Esophagus squamous epithelium (tissue), 5 donors: ENCODE data around the gene CPNE9. TPM values are rescaled to one million over a fixed set of nuclear protein-coding genes. Genes with fewer than 3 reads are reported as not detected.
"Not testable (repeated sequence)": the region's sequence is repeated elsewhere in the genome, so short reads cannot be mapped to it uniquely, and the experiment has no call there.

Source experiments
- DNase-seq: peaks from one replicate; lab custom pipeline; 2025; lab: John Stamatoyannopoulos, UW
- H3K27ac ChIP-seq, 4 donors: fragments of 200-600 bp; sonication (generic); one replicate each; pipeline ENCODE4 v1.5.1; 2016 to 2019; ENCODE audit warnings: mild to moderate bottlenecking in 1 of 4
- H3K27me3 ChIP-seq, 4 donors: fragments of 200-600 bp; sonication (generic); 1 replicate in 3 of 4; 2 replicates in 1 of 4; pipeline versions ENCODE4 v1.5.1 to v1.6.0; 2017 to 2021; ENCODE audit warnings: antibody characterized with exemption in 1 of 4
- H3K36me3 ChIP-seq, 3 donors: fragments of 200-600 bp; sonication (generic); one replicate each; pipeline ENCODE4 v1.5.1; 2016 to 2019
- H3K4me1 ChIP-seq, 3 donors: fragments of 200-600 bp; sonication (generic); one replicate each; pipeline ENCODE4 v1.5.1; 2017 to 2019
- H3K4me3 ChIP-seq, 4 donors: fragments of 200-600 bp; sonication (generic); 1 replicate in 3 of 4; 2 replicates in 1 of 4; pipeline ENCODE4 v1.5.1; 2016 to 2019; ENCODE audit warnings: mild to moderate bottlenecking in 2 of 4, moderate library complexity in 1 of 4
- H3K9me3 ChIP-seq, 3 donors: fragments of 200-600 bp; sonication (generic); one replicate each; pipeline ENCODE4 v1.5.1; 2016 to 2019
- CTCF ChIP-seq, 6 experiments: fragments of 450-650 bp in 4 of 6; fragments of 200-600 bp in 2 of 6; sonication (generic) in 2 of 6; IDR thresholded peaks; one replicate each; pipeline ENCODE4 v1.5.1; 2016 to 2019; ENCODE audit warnings: antibody characterized with exemption in 6 of 6, mild to moderate bottlenecking in 4 of 6, moderate library complexity in 4 of 6
- POLR2A ChIP-seq, 4 donors: fragments of 450-650 bp; IDR thresholded peaks; one replicate each; pipeline ENCODE4 v1.6.1; 2017; ENCODE audit warnings: antibody characterized with exemption in 4 of 4, mild to moderate bottlenecking in 4 of 4, moderate library complexity in 3 of 4
- WGBS, 2 donors: methylation state at CpG; one replicate each; pipeline ENCODE4 v1.1.5; 2018; 5-methylcytosine and 5-hydroxymethylcytosine counted together
- intact Hi-C: fragments of 100-400 bp; cut with DNase I; formaldehyde crosslinking; loops from one replicate; pipeline ENCODE4 v1.15.0; 2022
- total RNA-seq, 4 donors: library from RNA; depleted of rRNA; stranded (reverse); fragments of >200 nt; gene quantifications; one replicate each; pipeline ENCODE4 v1.1.0, GENCODE V29; 2016
- donor health status: DM: yes; HTN: yes; CAD: no.

Gene CPNE9
- total RNA-seq, 4 donors from 2014 or later: not detected

GRCh38 chr3:9769426-9770275 is 66.0 kb downstream of the CPNE9 start, which contains the start of gene CAMK1:
Gene CAMK1, minus strand, starts transcription at chr3:9769947. Its CDS starts 2,198 bp downstream, at chr3:9767749.
- H3K36me3 ChIP-seq: peaks cover 0 to 12% (median 4%) of the 10 kb centered on the region in 3 donors
- H3K27me3 ChIP-seq: no peaks in the 10 kb centered on the region
- intact Hi-C loops: no loop called here
- WGBS, 2 donors: 4 to 29% methylated on average over 9 to 10 of the region's 49 CpGs
- DNase-seq: no peak
- peak within 1 kb of the TSS; percentile 72 to 90 (median 89) for H3K27ac ChIP-seq
- TF ChIP-seq POLR2A (IDR thresholded peaks at IDR 0.05) (peak in 2 of 4 donors; percentile 69 to 74), CTCF (IDR thresholded peaks at IDR 0.05) (no peak)
- H3K4me3 ChIP-seq: peak within 1 kb of the TSS; percentile 41 to 78 (median 64)
- no peaks in the 10 kb centered on the region for H3K9me3 ChIP-seq
- H3K4me1 ChIP-seq: peaks cover 19 to 45% (median 32%) of the 10 kb centered on the region in 3 donors

- DNase-seq: no peak
- Histone ChIP-seq H3K4me3 (peak overlapping the region; percentile 41 to 78 (median 64)), H3K36me3 (peaks cover 0 to 9% (median 4%) of the 10 kb centered on the region in 3 donors), H3K9me3 (no peaks in the 10 kb centered on the region), H3K27ac (peak overlapping the region; percentile 72 to 90 (median 89)), H3K4me1 (peaks cover 19 to 45% (median 32%) of the 10 kb centered on the region in 3 donors), H3K27me3 (no peaks in the 10 kb centered on the region)
- intact Hi-C loops: no loop called here
- no peak for TF ChIP-seq CTCF (IDR thresholded peaks at IDR 0.05)
- no peak for TF ChIP-seq POLR2A (IDR thresholded peaks at IDR 0.05)
- 9 to 18% methylated on average over 11 to 13 of the region's 15 CpGs for WGBS, 2 donors
Observed at GRCh38 chr3:9770276-9770812, 66.7 kb downstream of the CPNE9 start.

GRCh38 chr3:9771007-9771406 is 67.4 kb downstream of the CPNE9 start:
- DNase-seq, H3K27me3 ChIP-seq, H3K9me3 ChIP-seq, H3K36me3 ChIP-seq, H3K4me3 ChIP-seq, intact Hi-C loops: not testable (repeated sequence)
- 79 to 88% methylated on average over 2 of the region's 2 CpGs for WGBS, 2 donors
- Histone ChIP-seq H3K4me1 (peaks cover 19 to 45% (median 32%) of the 10 kb centered on the region in 3 donors), H3K27ac (peak overlapping the region in 2 of 4 donors; percentile 88 to 90)

GRCh38 chr3:9776896-9777693 is 73.5 kb downstream of the CPNE9 start:
- no peak overlapping the region for H3K27ac ChIP-seq
- TF ChIP-seq CTCF (IDR thresholded peaks at IDR 0.05) (no peak), POLR2A (IDR thresholded peaks at IDR 0.05) (no peak)
- no peaks in the 10 kb centered on the region for H3K9me3 ChIP-seq
- no peaks in the 10 kb centered on the region for H3K27me3 ChIP-seq
- intact Hi-C loops: no loop called here
- H3K36me3 ChIP-seq: peaks cover 0 to 32% (median 5%) of the 10 kb centered on the region in 3 donors
- H3K4me1 ChIP-seq: peaks cover 0 to 26% (median 4%) of the 10 kb centered on the region in 3 donors
- no peak overlapping the region for H3K4me3 ChIP-seq
- WGBS, 2 donors: 69 to 90% methylated on average over 5 of the region's 5 CpGs
- DNase-seq: no peak

GRCh38 chr3:9777694-9778021 is 74.0 kb downstream of the CPNE9 start:
- Histone ChIP-seq H3K4me3 (no peak overlapping the region), H3K4me1 (peaks cover 0 to 32% (median 4%) of the 10 kb centered on the region in 3 donors), H3K36me3 (peaks cover 0 to 37% (median 5%) of the 10 kb centered on the region in 3 donors), H3K27ac (no peak overlapping the region), H3K9me3 (no peaks in the 10 kb centered on the region), H3K27me3 (no peaks in the 10 kb centered on the region)
- intact Hi-C loops: no loop called here
- 83 to 100% methylated on average over 1 of the region's 1 CpG for WGBS, 2 donors
- no peak for TF ChIP-seq CTCF (IDR thresholded peaks at IDR 0.05)
- TF ChIP-seq POLR2A (IDR thresholded peaks at IDR 0.05): no peak
- no peak for DNase-seq
